HEK293 (cell line): ENCODE data around the gene CACHD1.

Experiments
- BCL11B ChIP-seq: fragments of 450-650 bp; formaldehyde crosslinking; IDR thresholded peaks from 2 replicates; pipeline ENCODE4 v1.5.1; 2016; ENCODE audit warnings: low read depth, missing biosample characterization, missing genetic modification characterization
- FEZF1 ChIP-seq: fragments of 450-650 bp; formaldehyde crosslinking; IDR thresholded peaks from 2 replicates; pipeline ENCODE4 v1.5.1; 2016; ENCODE audit warnings: missing biosample characterization, missing genetic modification characterization
- HOXA7 ChIP-seq: sonication (generic); formaldehyde crosslinking; IDR thresholded peaks from 2 replicates; pipeline ENCODE4 v1.8.1; 2022; ENCODE audit warnings: missing genetic modification reagents, borderline replicate concordance
- KLF9 ChIP-seq: fragments of 450-650 bp; formaldehyde crosslinking; IDR thresholded peaks from 2 replicates; pipeline ENCODE4 v1.5.1; 2016; ENCODE audit warnings: missing biosample characterization, missing genetic modification characterization, low read depth
- RBAK ChIP-seq: fragments of 450-650 bp; formaldehyde crosslinking; IDR thresholded peaks from 2 replicates; pipeline ENCODE4 v1.5.1; 2016; ENCODE audit warnings: missing biosample characterization, missing genetic modification characterization
- SALL2 ChIP-seq: fragments of 450-650 bp; formaldehyde crosslinking; IDR thresholded peaks from 2 replicates; pipeline ENCODE4 v1.5.0; 2017; ENCODE audit warnings: missing biosample characterization, mild to moderate bottlenecking, missing genetic modification characterization, borderline replicate concordance
- ZBTB7A ChIP-seq: fragments of 450-650 bp; formaldehyde crosslinking; IDR thresholded peaks from 2 replicates; pipeline ENCODE4 v1.5.1; 2016; ENCODE audit warnings: low read depth, missing biosample characterization, missing genetic modification characterization
- ZFP69B ChIP-seq: fragments of 450-650 bp; formaldehyde crosslinking; IDR thresholded peaks from 2 replicates; pipeline ENCODE4 v1.5.1; 2016; ENCODE audit warnings: missing biosample characterization, missing genetic modification characterization
- ZNF175 ChIP-seq: fragments of 450-650 bp; formaldehyde crosslinking; IDR thresholded peaks from 2 replicates; pipeline ENCODE4 v1.5.1; 2016; ENCODE audit warnings: missing biosample characterization, missing genetic modification characterization
- ZNF184 ChIP-seq: fragments of 450-650 bp; IDR thresholded peaks from 2 replicates; pipeline ENCODE4 v1.5.1; 2018; ENCODE audit warnings: missing biosample characterization, mild to moderate bottlenecking, missing genetic modification characterization
- ZNF214 ChIP-seq: fragments of 450-650 bp; formaldehyde crosslinking; IDR thresholded peaks from 2 replicates; pipeline ENCODE4 v1.5.1; 2017; ENCODE audit warnings: missing biosample characterization, mild to moderate bottlenecking, missing genetic modification characterization, borderline replicate concordance
- ZNF221 ChIP-seq: fragments of 450-650 bp; formaldehyde crosslinking; IDR thresholded peaks from 2 replicates; pipeline ENCODE4 v1.5.1; 2017; ENCODE audit warnings: missing biosample characterization, missing genetic modification characterization, borderline replicate concordance
- ZNF514 ChIP-seq: fragments of 450-650 bp; formaldehyde crosslinking; IDR thresholded peaks from 2 replicates; pipeline ENCODE4 v1.5.1; 2016; ENCODE audit warnings: missing biosample characterization, missing genetic modification characterization
- ZNF544 ChIP-seq: fragments of 450-650 bp; formaldehyde crosslinking; IDR thresholded peaks from 2 replicates; pipeline ENCODE4 v1.5.0; 2017; ENCODE audit warnings: missing biosample characterization, missing genetic modification characterization
- ZSCAN16 ChIP-seq: fragments of 450-650 bp; formaldehyde crosslinking; IDR thresholded peaks from 2 replicates; pipeline ENCODE4 v1.5.1; 2016; ENCODE audit warnings: missing biosample characterization, missing genetic modification characterization
- TF ChIP-seq, protein P1 (sequence below): fragments of 450-650 bp; formaldehyde crosslinking; IDR thresholded peaks from 2 replicates; pipeline ENCODE4 v1.5.1; 2016; ENCODE audit warnings: missing biosample characterization, missing genetic modification characterization
- TF ChIP-seq, protein P2 (sequence below): fragments of 450-650 bp; formaldehyde crosslinking; IDR thresholded peaks from 2 replicates; pipeline ENCODE4; 2016; ENCODE audit warnings: missing biosample characterization, missing genetic modification characterization
- TF ChIP-seq, protein P3 (sequence below): fragments of 450-650 bp; formaldehyde crosslinking; IDR thresholded peaks from 2 replicates; pipeline ENCODE4 v1.5.1; 2016; ENCODE audit warnings: missing biosample characterization, missing genetic modification characterization
- TF ChIP-seq, protein P4 (sequence below): fragments of 450-650 bp; formaldehyde crosslinking; IDR thresholded peaks from 2 replicates; pipeline ENCODE4 v1.5.1; 2017; ENCODE audit warnings: missing biosample characterization, missing genetic modification characterization
- TF ChIP-seq, protein P5 (sequence below): fragments of 450-650 bp; formaldehyde crosslinking; IDR thresholded peaks from 2 replicates; pipeline ENCODE4 v1.5.1; 2016; ENCODE audit warnings: missing biosample characterization, missing genetic modification characterization
- TF ChIP-seq, protein P6 (sequence below): fragments of 450-650 bp; formaldehyde crosslinking; IDR thresholded peaks from 2 replicates; pipeline ENCODE4 v1.5.1; 2016; ENCODE audit warnings: missing biosample characterization, missing genetic modification characterization, borderline replicate concordance
- TF ChIP-seq, protein P7 (sequence below): IDR thresholded peaks from 2 replicates; pipeline ENCODE4 v1.6.1; 2011; ENCODE audit warnings: mild to moderate bottlenecking, low read depth, low read length, borderline replicate concordance
- TF ChIP-seq, protein P8 (sequence below): fragments of 450-650 bp; formaldehyde crosslinking; IDR thresholded peaks from 2 replicates; pipeline ENCODE4 v1.5.1; 2017; ENCODE audit warnings: missing biosample characterization, missing genetic modification characterization

The CACHD1 gene

DNA sequence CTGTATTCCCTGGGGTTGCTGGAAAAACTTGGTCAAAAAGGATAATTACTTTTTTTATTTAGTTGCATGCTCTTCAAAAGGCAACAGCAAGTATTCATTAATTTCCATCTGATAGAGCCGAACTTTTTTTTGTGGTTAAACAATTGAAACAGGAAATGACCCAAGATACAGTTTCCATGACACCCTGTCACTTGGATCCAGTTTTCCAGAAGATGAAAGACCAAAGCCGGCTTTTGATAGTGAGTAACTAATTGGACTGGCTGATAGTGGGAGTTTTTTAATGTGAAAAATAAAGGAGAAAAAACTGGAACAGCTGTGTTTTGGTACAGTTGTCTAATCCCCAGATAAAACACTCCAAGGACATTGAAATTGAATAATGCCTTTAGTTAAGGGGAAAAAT lies 33.0 kb downstream of the CACHD1 start (continued):
- TF ChIP-seq, protein P1, sequence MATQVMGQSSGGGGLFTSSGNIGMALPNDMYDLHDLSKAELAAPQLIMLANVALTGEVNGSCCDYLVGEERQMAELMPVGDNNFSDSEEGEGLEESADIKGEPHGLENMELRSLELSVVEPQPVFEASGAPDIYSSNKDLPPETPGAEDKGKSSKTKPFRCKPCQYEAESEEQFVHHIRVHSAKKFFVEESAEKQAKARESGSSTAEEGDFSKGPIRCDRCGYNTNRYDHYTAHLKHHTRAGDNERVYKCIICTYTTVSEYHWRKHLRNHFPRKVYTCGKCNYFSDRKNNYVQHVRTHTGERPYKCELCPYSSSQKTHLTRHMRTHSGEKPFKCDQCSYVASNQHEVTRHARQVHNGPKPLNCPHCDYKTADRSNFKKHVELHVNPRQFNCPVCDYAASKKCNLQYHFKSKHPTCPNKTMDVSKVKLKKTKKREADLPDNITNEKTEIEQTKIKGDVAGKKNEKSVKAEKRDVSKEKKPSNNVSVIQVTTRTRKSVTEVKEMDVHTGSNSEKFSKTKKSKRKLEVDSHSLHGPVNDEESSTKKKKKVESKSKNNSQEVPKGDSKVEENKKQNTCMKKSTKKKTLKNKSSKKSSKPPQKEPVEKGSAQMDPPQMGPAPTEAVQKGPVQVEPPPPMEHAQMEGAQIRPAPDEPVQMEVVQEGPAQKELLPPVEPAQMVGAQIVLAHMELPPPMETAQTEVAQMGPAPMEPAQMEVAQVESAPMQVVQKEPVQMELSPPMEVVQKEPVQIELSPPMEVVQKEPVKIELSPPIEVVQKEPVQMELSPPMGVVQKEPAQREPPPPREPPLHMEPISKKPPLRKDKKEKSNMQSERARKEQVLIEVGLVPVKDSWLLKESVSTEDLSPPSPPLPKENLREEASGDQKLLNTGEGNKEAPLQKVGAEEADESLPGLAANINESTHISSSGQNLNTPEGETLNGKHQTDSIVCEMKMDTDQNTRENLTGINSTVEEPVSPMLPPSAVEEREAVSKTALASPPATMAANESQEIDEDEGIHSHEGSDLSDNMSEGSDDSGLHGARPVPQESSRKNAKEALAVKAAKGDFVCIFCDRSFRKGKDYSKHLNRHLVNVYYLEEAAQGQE (tag by site-specific recombination) = no peak
- TF ChIP-seq, protein P2, sequence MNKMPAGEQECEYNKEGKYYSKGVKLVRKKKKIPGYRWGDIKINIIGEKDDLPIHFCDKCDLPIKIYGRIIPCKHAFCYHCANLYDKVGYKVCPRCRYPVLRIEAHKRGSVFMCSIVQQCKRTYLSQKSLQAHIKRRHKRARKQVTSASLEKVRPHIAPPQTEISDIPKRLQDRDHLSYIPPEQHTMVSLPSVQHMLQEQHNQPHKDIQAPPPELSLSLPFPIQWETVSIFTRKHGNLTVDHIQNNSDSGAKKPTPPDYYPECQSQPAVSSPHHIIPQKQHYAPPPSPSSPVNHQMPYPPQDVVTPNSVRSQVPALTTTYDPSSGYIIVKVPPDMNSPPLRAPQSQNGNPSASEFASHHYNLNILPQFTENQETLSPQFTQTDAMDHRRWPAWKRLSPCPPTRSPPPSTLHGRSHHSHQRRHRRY (tag by site-specific recombination) = no peak
- TF ChIP-seq ZBTB7A (tag by site-specific recombination) (no peak), SALL2 (tag by site-specific recombination) (no peak), ZNF184 (tag by site-specific recombination) (no peak), ZNF544 (tag by site-specific recombination) (no peak), ZSCAN16 (tag by site-specific recombination) (no peak), HOXA7 (no peak), ZFP69B (tag by site-specific recombination) (no peak), ZNF514 (tag by site-specific recombination) (no peak), ZNF221 (tag by site-specific recombination) (no peak), KLF9 (tag by site-specific recombination) (no peak), ZNF175 (no peak), RBAK (tag by site-specific recombination) (no peak), FEZF1 (0 out of 2 replicates have a peak, but pooled peaks have one; percentile 14), BCL11B (tag by site-specific recombination) (no peak), ZNF214 (tag by site-specific recombination) (no peak)
- TF ChIP-seq, protein P3, sequence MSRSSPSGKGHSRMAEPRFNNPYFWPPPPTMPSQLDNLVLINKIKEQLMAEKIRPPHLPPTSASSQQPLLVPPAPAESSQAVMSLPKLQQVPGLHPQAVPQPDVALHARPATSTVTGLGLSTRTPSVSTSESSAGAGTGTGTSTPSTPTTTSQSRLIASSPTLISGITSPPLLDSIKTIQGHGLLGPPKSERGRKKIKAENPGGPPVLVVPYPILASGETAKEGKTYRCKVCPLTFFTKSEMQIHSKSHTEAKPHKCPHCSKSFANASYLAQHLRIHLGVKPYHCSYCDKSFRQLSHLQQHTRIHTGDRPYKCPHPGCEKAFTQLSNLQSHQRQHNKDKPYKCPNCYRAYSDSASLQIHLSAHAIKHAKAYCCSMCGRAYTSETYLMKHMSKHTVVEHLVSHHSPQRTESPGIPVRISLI = 0 out of 2 replicates have a peak, but pooled peaks have one; percentile 13
- TF ChIP-seq, protein P4, sequence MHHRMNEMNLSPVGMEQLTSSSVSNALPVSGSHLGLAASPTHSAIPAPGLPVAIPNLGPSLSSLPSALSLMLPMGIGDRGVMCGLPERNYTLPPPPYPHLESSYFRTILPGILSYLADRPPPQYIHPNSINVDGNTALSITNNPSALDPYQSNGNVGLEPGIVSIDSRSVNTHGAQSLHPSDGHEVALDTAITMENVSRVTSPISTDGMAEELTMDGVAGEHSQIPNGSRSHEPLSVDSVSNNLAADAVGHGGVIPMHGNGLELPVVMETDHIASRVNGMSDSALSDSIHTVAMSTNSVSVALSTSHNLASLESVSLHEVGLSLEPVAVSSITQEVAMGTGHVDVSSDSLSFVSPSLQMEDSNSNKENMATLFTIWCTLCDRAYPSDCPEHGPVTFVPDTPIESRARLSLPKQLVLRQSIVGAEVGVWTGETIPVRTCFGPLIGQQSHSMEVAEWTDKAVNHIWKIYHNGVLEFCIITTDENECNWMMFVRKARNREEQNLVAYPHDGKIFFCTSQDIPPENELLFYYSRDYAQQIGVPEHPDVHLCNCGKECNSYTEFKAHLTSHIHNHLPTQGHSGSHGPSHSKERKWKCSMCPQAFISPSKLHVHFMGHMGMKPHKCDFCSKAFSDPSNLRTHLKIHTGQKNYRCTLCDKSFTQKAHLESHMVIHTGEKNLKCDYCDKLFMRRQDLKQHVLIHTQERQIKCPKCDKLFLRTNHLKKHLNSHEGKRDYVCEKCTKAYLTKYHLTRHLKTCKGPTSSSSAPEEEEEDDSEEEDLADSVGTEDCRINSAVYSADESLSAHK (tag by site-specific recombination) = 0 out of 2 replicates have a peak, but pooled peaks have one; percentile 12
- TF ChIP-seq, protein P5, sequence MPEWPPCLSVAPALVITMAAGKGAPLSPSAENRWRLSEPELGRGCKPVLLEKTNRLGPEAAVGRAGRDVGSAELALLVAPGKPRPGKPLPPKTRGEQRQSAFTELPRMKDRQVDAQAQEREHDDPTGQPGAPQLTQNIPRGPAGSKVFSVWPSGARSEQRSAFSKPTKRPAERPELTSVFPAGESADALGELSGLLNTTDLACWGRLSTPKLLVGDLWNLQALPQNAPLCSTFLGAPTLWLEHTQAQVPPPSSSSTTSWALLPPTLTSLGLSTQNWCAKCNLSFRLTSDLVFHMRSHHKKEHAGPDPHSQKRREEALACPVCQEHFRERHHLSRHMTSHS (tag by site-specific recombination) = no peak
- TF ChIP-seq, protein P6, sequence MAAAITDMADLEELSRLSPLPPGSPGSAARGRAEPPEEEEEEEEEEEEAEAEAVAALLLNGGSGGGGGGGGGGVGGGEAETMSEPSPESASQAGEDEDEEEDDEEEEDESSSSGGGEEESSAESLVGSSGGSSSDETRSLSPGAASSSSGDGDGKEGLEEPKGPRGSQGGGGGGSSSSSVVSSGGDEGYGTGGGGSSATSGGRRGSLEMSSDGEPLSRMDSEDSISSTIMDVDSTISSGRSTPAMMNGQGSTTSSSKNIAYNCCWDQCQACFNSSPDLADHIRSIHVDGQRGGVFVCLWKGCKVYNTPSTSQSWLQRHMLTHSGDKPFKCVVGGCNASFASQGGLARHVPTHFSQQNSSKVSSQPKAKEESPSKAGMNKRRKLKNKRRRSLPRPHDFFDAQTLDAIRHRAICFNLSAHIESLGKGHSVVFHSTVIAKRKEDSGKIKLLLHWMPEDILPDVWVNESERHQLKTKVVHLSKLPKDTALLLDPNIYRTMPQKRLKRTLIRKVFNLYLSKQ = no peak
- TF ChIP-seq, protein P7, sequence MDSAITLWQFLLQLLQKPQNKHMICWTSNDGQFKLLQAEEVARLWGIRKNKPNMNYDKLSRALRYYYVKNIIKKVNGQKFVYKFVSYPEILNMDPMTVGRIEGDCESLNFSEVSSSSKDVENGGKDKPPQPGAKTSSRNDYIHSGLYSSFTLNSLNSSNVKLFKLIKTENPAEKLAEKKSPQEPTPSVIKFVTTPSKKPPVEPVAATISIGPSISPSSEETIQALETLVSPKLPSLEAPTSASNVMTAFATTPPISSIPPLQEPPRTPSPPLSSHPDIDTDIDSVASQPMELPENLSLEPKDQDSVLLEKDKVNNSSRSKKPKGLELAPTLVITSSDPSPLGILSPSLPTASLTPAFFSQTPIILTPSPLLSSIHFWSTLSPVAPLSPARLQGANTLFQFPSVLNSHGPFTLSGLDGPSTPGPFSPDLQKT = no peak
- TF ChIP-seq, protein P8, sequence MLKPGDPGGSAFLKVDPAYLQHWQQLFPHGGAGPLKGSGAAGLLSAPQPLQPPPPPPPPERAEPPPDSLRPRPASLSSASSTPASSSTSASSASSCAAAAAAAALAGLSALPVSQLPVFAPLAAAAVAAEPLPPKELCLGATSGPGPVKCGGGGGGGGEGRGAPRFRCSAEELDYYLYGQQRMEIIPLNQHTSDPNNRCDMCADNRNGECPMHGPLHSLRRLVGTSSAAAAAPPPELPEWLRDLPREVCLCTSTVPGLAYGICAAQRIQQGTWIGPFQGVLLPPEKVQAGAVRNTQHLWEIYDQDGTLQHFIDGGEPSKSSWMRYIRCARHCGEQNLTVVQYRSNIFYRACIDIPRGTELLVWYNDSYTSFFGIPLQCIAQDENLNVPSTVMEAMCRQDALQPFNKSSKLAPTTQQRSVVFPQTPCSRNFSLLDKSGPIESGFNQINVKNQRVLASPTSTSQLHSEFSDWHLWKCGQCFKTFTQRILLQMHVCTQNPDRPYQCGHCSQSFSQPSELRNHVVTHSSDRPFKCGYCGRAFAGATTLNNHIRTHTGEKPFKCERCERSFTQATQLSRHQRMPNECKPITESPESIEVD = peak; percentile 81
